Measurements from ENCODE around the gene STMN1.

The STMN1 gene

GRCh38 chr1:25858906-25859789, 47.1 kb downstream of the STMN1 start, which contains the start of gene AUNIP:
AUNIP (minus strand) TSS chr1:25859457; CDS start chr1:25859357, 100 bp downstream.
- no peak for TF ChIP-seq ZNF274 (IDR thresholded peaks at IDR 0.05; ENCODE audit: low read depth, low read length)
- TF ChIP-seq SUZ12 (IDR thresholded peaks at IDR 0.05; ENCODE audit: extremely low read depth, insufficient read depth, insufficient read length), result no peak
- no peak for TF ChIP-seq YY1 (IDR thresholded peaks at IDR 0.05; ENCODE audit: insufficient read depth, insufficient read length)
- H3K36me3 ChIP-seq (ENCODE audit: insufficient read depth, insufficient read length, low read length), result peaks cover 22% of the 10 kb centered on the region
- peak; percentile 85 for DNase-seq (ENCODE audit: low read depth, low spot score)
- H3K9ac ChIP-seq (ENCODE audit: insufficient read length, low read depth), result peak within 1 kb of the TSS; percentile 96
- no peaks in the 10 kb centered on the region for H3K9me3 ChIP-seq (ENCODE audit: insufficient read depth, low read length)
- H3K27me3 ChIP-seq (ENCODE audit: insufficient read depth, insufficient read length), result no peaks in the 10 kb centered on the region
- peak within 1 kb of the TSS; percentile 96 for H3K4me3 ChIP-seq (ENCODE audit: insufficient read length, low read depth)
- H3K4me1 ChIP-seq (ENCODE audit: insufficient read depth, insufficient read length), result peaks cover 11% of the 10 kb centered on the region

GRCh38 chr1:25858494-25858893, 47.7 kb downstream of the STMN1 start:
- Histone ChIP-seq H3K4me3 (ENCODE audit: insufficient read length, low read depth) (peak overlapping the region; percentile 96), H3K9me3 (ENCODE audit: insufficient read depth, low read length) (no peaks in the 10 kb centered on the region), H3K36me3 (ENCODE audit: insufficient read depth, insufficient read length, low read length) (peaks cover 20% of the 10 kb centered on the region), H3K4me1 (ENCODE audit: insufficient read depth, insufficient read length) (peaks cover 11% of the 10 kb centered on the region), H3K27me3 (ENCODE audit: insufficient read depth, insufficient read length) (no peaks in the 10 kb centered on the region), H3K9ac (ENCODE audit: insufficient read length, low read depth) (peak overlapping the region; percentile 96)
- TF ChIP-seq SUZ12 (IDR thresholded peaks at IDR 0.05; ENCODE audit: extremely low read depth, insufficient read depth, insufficient read length), result no peak
- DNase-seq (ENCODE audit: low read depth, low spot score), result no peak

- no peak for DNase-seq (ENCODE audit: low read depth, low spot score)
- Histone ChIP-seq H3K9me3 (ENCODE audit: insufficient read depth, low read length) (no peaks in the 10 kb centered on the region), H3K36me3 (ENCODE audit: insufficient read depth, insufficient read length, low read length) (peaks cover 6% of the 10 kb centered on the region), H3K4me3 (ENCODE audit: insufficient read length, low read depth) (no peak overlapping the region), H3K4me1 (ENCODE audit: insufficient read depth, insufficient read length) (no peaks in the 10 kb centered on the region), H3K9ac (ENCODE audit: insufficient read length, low read depth) (no peak overlapping the region), H3K27me3 (ENCODE audit: insufficient read depth, insufficient read length) (no peaks in the 10 kb centered on the region)
- no peak for TF ChIP-seq SUZ12 (IDR thresholded peaks at IDR 0.05; ENCODE audit: extremely low read depth, insufficient read depth, insufficient read length)
- TF ChIP-seq ZNF274 (IDR thresholded peaks at IDR 0.05; ENCODE audit: low read depth, low read length), result no peak
- no peak for TF ChIP-seq YY1 (IDR thresholded peaks at IDR 0.05; ENCODE audit: insufficient read depth, insufficient read length)
Measured at GRCh38 chr1:25856856-25857255, 49.4 kb downstream of the STMN1 start.

- DNase-seq (ENCODE audit: low read depth, low spot score), result no peak
- no peak overlapping the region for H3K4me3 ChIP-seq (ENCODE audit: insufficient read length, low read depth)
- no peaks in the 10 kb centered on the region for H3K27me3 ChIP-seq (ENCODE audit: insufficient read depth, insufficient read length)
- no peak for TF ChIP-seq ZNF274 (IDR thresholded peaks at IDR 0.05; ENCODE audit: low read depth, low read length)
- TF ChIP-seq YY1 (IDR thresholded peaks at IDR 0.05; ENCODE audit: insufficient read depth, insufficient read length), result no peak
- no peak for TF ChIP-seq SUZ12 (IDR thresholded peaks at IDR 0.05; ENCODE audit: extremely low read depth, insufficient read depth, insufficient read length)
- H3K36me3 ChIP-seq (ENCODE audit: insufficient read depth, insufficient read length, low read length), result peaks cover 6% of the 10 kb centered on the region
- no peaks in the 10 kb centered on the region for H3K4me1 ChIP-seq (ENCODE audit: insufficient read depth, insufficient read length)
- H3K9me3 ChIP-seq (ENCODE audit: insufficient read depth, low read length), result no peaks in the 10 kb centered on the region
- H3K9ac ChIP-seq (ENCODE audit: insufficient read length, low read depth), result no peak overlapping the region
Measured at GRCh38 chr1:25854554-25854953, 51.7 kb downstream of the STMN1 start.

All from NT2/D1 (cell line).